GM12878 (cell line): ENCODE measurements around the gene PITPNC1. TPM values are rescaled to one million over a fixed set of nuclear protein-coding genes. Genes with fewer than 3 reads are reported as not detected.

Experiments used
- CUX1 ChIP-seq: IDR thresholded peaks from 2 replicates; pipeline ENCODE4 v1.6.1; 2012; ENCODE audit warnings: improper control_type of control experiment, low read depth, low read length; ENCODE audit not compliant: insufficient replicate concordance
- ESRRA ChIP-seq: IDR thresholded peaks from 2 replicates; pipeline ENCODE4 v1.6.1; 2012; ENCODE audit warnings: mild to moderate bottlenecking, low read length, improper control_type of control experiment
- FOS ChIP-seq: IDR thresholded peaks from 3 replicates; pipeline ENCODE4 v1.6.1; 2011; ENCODE audit warnings: borderline replicate concordance; ENCODE audit not compliant: insufficient read length; ENCODE audit errors: extremely low read depth
- LARP7 ChIP-seq: fragments of 450-650 bp; IDR thresholded peaks from 2 replicates; pipeline ENCODE4 v1.6.1; 2017; ENCODE audit warnings: mild to moderate bottlenecking
- MEF2A ChIP-seq: IDR thresholded peaks from 2 replicates; pipeline ENCODE4 v1.6.1; 2011; ENCODE audit warnings: low read depth, mild to moderate bottlenecking, low read length, moderate library complexity; ENCODE audit not compliant: insufficient read depth
- NFYA ChIP-seq: IDR thresholded peaks from 2 replicates; pipeline ENCODE4 v1.6.1; 2011; ENCODE audit warnings: low read depth, mild to moderate bottlenecking, low read length, improper control_type of control experiment, borderline replicate concordance
- REST ChIP-seq: IDR thresholded peaks from 2 replicates; pipeline ENCODE4 v1.6.1; 2012; ENCODE audit warnings: mild to moderate bottlenecking, low read depth, low read length
- RFX5 ChIP-seq: IDR thresholded peaks from 2 replicates; pipeline ENCODE4 v1.6.1; 2011; ENCODE audit warnings: low read depth, low read length, improper control_type of control experiment
- WRNIP1 ChIP-seq: IDR thresholded peaks from 2 replicates; pipeline ENCODE4 v1.6.1; 2011; ENCODE audit warnings: low read depth, low read length, improper control_type of control experiment, borderline replicate concordance
- ZBED1 ChIP-seq: IDR thresholded peaks from 2 replicates; pipeline ENCODE4 v1.6.1; 2016; ENCODE audit warnings: borderline replicate concordance
- ZBTB4 ChIP-seq: fragments of 450-650 bp; formaldehyde crosslinking; IDR thresholded peaks from 2 replicates; pipeline ENCODE4 v1.4.0; 2022; ENCODE audit warnings: mild to moderate bottlenecking, moderate library complexity
- ZNF217 ChIP-seq: fragments of 450-650 bp; IDR thresholded peaks from 2 replicates; pipeline ENCODE4 v1.6.1; 2017; ENCODE audit warnings: antibody characterized with exemption, mild to moderate bottlenecking
- ZNF24 ChIP-seq: fragments of 450-650 bp; IDR thresholded peaks from 2 replicates; pipeline ENCODE4 v1.6.1; 2017; ENCODE audit warnings: antibody characterized with exemption, mild to moderate bottlenecking
- polyA plus RNA-seq, 11 experiments: library from polyadenylated mRNA; depleted of rRNA in 4 of 11; unstranded in 6 of 11; stranded (reverse) in 5 of 11; fragments of >200 nt; fragmentation: Nextera tagmentation in 4 of 11; fragmentation: Illumina TruSeq in 1 of 11; extraction: Ambion mirVana in 4 of 11; extraction: Trizol in 1 of 11; gene quantifications; 1 replicate in 1 of 11; 2 replicates in 10 of 11; pipeline versions ENCODE4 v1.2.1 to v1.2.3, GENCODE V29; 2011 to 2016; ENCODE audit warnings: inconsistent platforms in 2 of 11, missing spikeins in 2 of 11, low read depth in 1 of 11
- total RNA-seq, 4 experiments: library from RNA; depleted of rRNA in 3 of 4; stranded (reverse); fragments of >200 nt in 3 of 4; fragmentation: Illumina TruSeq in 1 of 4; extraction: Trizol in 1 of 4; gene quantifications; 2 replicates each; pipeline versions ENCODE4 v1.2.1 to v1.2.3, GENCODE V29; 2013 to 2021

PITPNC1 gene
- total and polyA plus RNA-seq, 10 of the 15 experiments (the other 5 are each of a cell fraction or from before 2014, with no cell fraction given), result 12.2 to 62.4 (median 47.3) TPM

GRCh38 chr17:67594115-67594880, 217.2 kb downstream of the PITPNC1 start (continued):
- TF ChIP-seq ZBTB4 (CRISPR knock-in tag) (no peak), ESRRA (no peak), ZNF24 (0 out of 2 replicates have a peak, but pooled peaks have one; percentile 56), WRNIP1 (no peak), LARP7 (no peak), NFYA (no peak), REST (no peak), CUX1 (peak; percentile 94), RFX5 (no peak), FOS (no peak), ZBED1 (peak; percentile 54; the same call in 1 of the 2 replicates), ZNF217 (0 out of 2 replicates have a peak, but pooled peaks have one; percentile 16), MEF2A (no peak)
